Fibroblast of lung (primary cell): ENCODE data around the gene TNFSF18.

Experiments used
- EZH2 ChIP-seq: IDR thresholded peaks from 2 replicates; pipeline ENCODE4 v1.5.1; 2012; ENCODE audit warnings: low read length, control low read depth, mild to moderate bottlenecking; ENCODE audit errors: missing control alignments
- TF ChIP-seq, protein P1 (sequence below), 2 donors: IDR thresholded peaks in 1 of 2; conservative IDR thresholded peaks in 1 of 2; 1 replicate in 1 of 2; 2 replicates in 1 of 2; pipeline ENCODE4 v1.5.1; 2011 to 2012; ENCODE audit warnings: low read length in 2 of 2, control low read depth in 1 of 2, inconsistent platforms in 1 of 2, low read depth in 1 of 2, mild to moderate bottlenecking in 1 of 2

GRCh38 chr1:173099166-173099565 is 48.4 kb upstream of the TNFSF18 start:
- TF ChIP-seq, protein P1, sequence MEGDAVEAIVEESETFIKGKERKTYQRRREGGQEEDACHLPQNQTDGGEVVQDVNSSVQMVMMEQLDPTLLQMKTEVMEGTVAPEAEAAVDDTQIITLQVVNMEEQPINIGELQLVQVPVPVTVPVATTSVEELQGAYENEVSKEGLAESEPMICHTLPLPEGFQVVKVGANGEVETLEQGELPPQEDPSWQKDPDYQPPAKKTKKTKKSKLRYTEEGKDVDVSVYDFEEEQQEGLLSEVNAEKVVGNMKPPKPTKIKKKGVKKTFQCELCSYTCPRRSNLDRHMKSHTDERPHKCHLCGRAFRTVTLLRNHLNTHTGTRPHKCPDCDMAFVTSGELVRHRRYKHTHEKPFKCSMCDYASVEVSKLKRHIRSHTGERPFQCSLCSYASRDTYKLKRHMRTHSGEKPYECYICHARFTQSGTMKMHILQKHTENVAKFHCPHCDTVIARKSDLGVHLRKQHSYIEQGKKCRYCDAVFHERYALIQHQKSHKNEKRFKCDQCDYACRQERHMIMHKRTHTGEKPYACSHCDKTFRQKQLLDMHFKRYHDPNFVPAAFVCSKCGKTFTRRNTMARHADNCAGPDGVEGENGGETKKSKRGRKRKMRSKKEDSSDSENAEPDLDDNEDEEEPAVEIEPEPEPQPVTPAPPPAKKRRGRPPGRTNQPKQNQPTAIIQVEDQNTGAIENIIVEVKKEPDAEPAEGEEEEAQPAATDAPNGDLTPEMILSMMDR (conservative IDR thresholded peaks at IDR 0.05 in 1 of 2, IDR thresholded peaks at IDR 0.05 in 1 of 2; ENCODE audit: low read depth in 1 of 2, low read length in 2 of 2) = no peak
- TF ChIP-seq EZH2 = no peak
